H1 (cell line): Measurements from ENCODE around the gene GALNT12. TPM values are rescaled to one million over a fixed set of nuclear protein-coding genes. Genes with fewer than 3 reads are reported as not detected.

Source experiments
- CTCF ChIA-PET: fragments of 300-600 bp; sonication (Branson Sonifier 250); formaldehyde crosslinking; loops from one replicate; lab custom pipeline; 2021; ENCODE audit not compliant: partially characterized antibody; lab: Charles Lee
- POLR2A ChIA-PET: fragments of 300-600 bp; sonication (Branson Sonifier 250); formaldehyde crosslinking; loops from one replicate; lab custom pipeline; 2021; ENCODE audit warnings: inconsistent platforms; ENCODE audit not compliant: partially characterized antibody; lab: Charles Lee
- DNase-seq, 2 experiments: peaks; one replicate each; pipeline versions ENCODE4 v3.0.0 to v3.0.0-alpha.2; 2010 to 2022; ENCODE audit warnings: low spot score in 2 of 2, low read depth in 1 of 2, mixed read lengths in 1 of 2
- FAIRE-seq: peaks from 2 replicates; lab custom pipeline; 2011; peaks lifted over from hg19 to GRCh38; lab: Jason Lieb, UNC
- H2AFZ ChIP-seq: 2 replicates; pipeline ENCODE4 v1.8.1; 2012; ENCODE audit warnings: low read length, inconsistent platforms
- H2AK5ac ChIP-seq: 2 replicates; pipeline ENCODE4 v1.6.1; 2013; ENCODE audit warnings: low read depth, low read length
- H2BK120ac ChIP-seq: replicated peaks from 2 replicates; pipeline ENCODE3; 2013; ENCODE audit warnings: low read depth, low read length, inconsistent platforms
- H2BK12ac ChIP-seq: 2 replicates; pipeline ENCODE4 v1.6.1; 2013; ENCODE audit warnings: low read depth, low read length
- H2BK15ac ChIP-seq: 2 replicates; pipeline ENCODE4 v1.6.1; 2013; ENCODE audit warnings: low read length
- H2BK20ac ChIP-seq: 2 replicates; pipeline ENCODE4 v1.6.1; 2013; ENCODE audit warnings: low read length
- H2BK5ac ChIP-seq: 2 replicates; pipeline ENCODE4 v1.6.1; 2013; ENCODE audit warnings: low read depth, low read length
- H3K14ac ChIP-seq: 2 replicates; pipeline ENCODE4 v1.6.1; 2013; ENCODE audit warnings: inconsistent platforms; ENCODE audit not compliant: insufficient read length
- H3K18ac ChIP-seq: 2 replicates; pipeline ENCODE4 v1.6.1; 2013; ENCODE audit warnings: low read length; ENCODE audit errors: extremely low read depth
- H3K23ac ChIP-seq: 2 replicates; pipeline ENCODE4 v1.6.1; 2013; ENCODE audit warnings: inconsistent platforms; ENCODE audit not compliant: insufficient read length
- H3K23me2 ChIP-seq: 2 replicates; pipeline ENCODE4 v1.6.1; 2013; ENCODE audit warnings: low read depth, low read length
- H3K27ac ChIP-seq: 2 replicates; pipeline ENCODE4 v1.6.1; 2011; ENCODE audit warnings: low read depth, low read length, inconsistent platforms
- H3K27me3 ChIP-seq, 4 experiments: replicated peaks in 1 of 4; 1 replicate in 1 of 4; 2 replicates in 3 of 4; pipeline versions ENCODE4 v1.6.1 to v1.8.1; 2011 to 2013; ENCODE audit warnings: low read length in 3 of 4, mild to moderate bottlenecking in 3 of 4, inconsistent platforms in 2 of 4, mixed read lengths in 2 of 4, moderate library complexity in 1 of 4; ENCODE audit not compliant: control insufficient read depth in 3 of 4, insufficient read depth in 3 of 4; ENCODE audit errors: extremely low read depth in 1 of 4
- H3K36me3 ChIP-seq, 4 experiments: 2 replicates each; pipeline versions ENCODE4 v1.6.1 to v1.8.1; 2011 to 2013; ENCODE audit warnings: mild to moderate bottlenecking in 4 of 4, low read length in 3 of 4, moderate library complexity in 2 of 4, control low read depth in 1 of 4, inconsistent platforms in 1 of 4; ENCODE audit not compliant: insufficient read depth in 4 of 4, control insufficient read depth in 2 of 4
- H3K4ac ChIP-seq: replicated peaks from 2 replicates; pipeline ENCODE3; 2013; ENCODE audit warnings: low read length, low read depth, mixed read lengths, inconsistent platforms; ENCODE audit not compliant: insufficient read length
- H3K4me1 ChIP-seq, 4 experiments: replicated peaks in 1 of 4; 1 replicate in 1 of 4; 2 replicates in 3 of 4; pipeline versions ENCODE4 v1.6.1 to v1.8.1; 2011 to 2013; ENCODE audit warnings: low read length in 3 of 4, inconsistent platforms in 2 of 4, mixed read lengths in 1 of 4; ENCODE audit not compliant: insufficient read depth in 4 of 4, control insufficient read depth in 3 of 4
- H3K4me2 ChIP-seq, 2 experiments: 2 replicates each; pipeline versions ENCODE4 v1.6.1 to v1.8.1; 2011 to 2013; ENCODE audit warnings: low read depth in 2 of 2, low read length in 2 of 2, control low read depth in 1 of 2, inconsistent platforms in 1 of 2, mild to moderate bottlenecking in 1 of 2; ENCODE audit not compliant: insufficient read depth in 1 of 2
- H3K4me3 ChIP-seq, 4 experiments: fragments of 200-600, 300-600 bp in 1 of 4; sonication (generic), shearing (Covaris generic), sonication (Bioruptor Twin) in 1 of 4; 2 replicates each; pipeline versions ENCODE4 v1.5.1 to v1.8.1; 2011 to 2016; ENCODE audit warnings: low read length in 4 of 4, low read depth in 3 of 4, control low read depth in 2 of 4, inconsistent platforms in 2 of 4, mild to moderate bottlenecking in 2 of 4, mixed read lengths in 1 of 4, moderate library complexity in 1 of 4; ENCODE audit not compliant: insufficient read depth in 2 of 4; ENCODE audit errors: extremely low read depth in 1 of 4
- H3K56ac ChIP-seq: replicated peaks from 2 replicates; pipeline ENCODE3; 2013; ENCODE audit warnings: low read depth, mild to moderate bottlenecking, mixed read lengths, low read length, inconsistent platforms; ENCODE audit not compliant: insufficient read length
- H3K79me1 ChIP-seq: 2 replicates; pipeline ENCODE4 v1.6.1; 2013; ENCODE audit warnings: low read depth, low read length, control low read depth
- H3K79me2 ChIP-seq, 2 experiments: 2 replicates each; pipeline versions ENCODE4 v1.6.1 to v1.8.1; 2012 to 2013; ENCODE audit warnings: low read length in 2 of 2, mild to moderate bottlenecking in 2 of 2, inconsistent platforms in 1 of 2; ENCODE audit not compliant: insufficient read depth in 2 of 2, control insufficient read depth in 1 of 2
- H3K9ac ChIP-seq, 4 experiments: replicated peaks in 1 of 4; 1 replicate in 1 of 4; 2 replicates in 3 of 4; pipeline versions ENCODE4 v1.6.1 to v1.8.1; 2011 to 2013; ENCODE audit warnings: low read depth in 3 of 4, low read length in 3 of 4, control low read depth in 2 of 4, mild to moderate bottlenecking in 2 of 4, moderate library complexity in 2 of 4, inconsistent platforms in 1 of 4; ENCODE audit errors: extremely low read depth in 1 of 4
- H3K9me3 ChIP-seq, 2 experiments: 2 replicates each; pipeline versions ENCODE4 v1.6.1 to v1.8.1; 2012 to 2013; ENCODE audit warnings: mild to moderate bottlenecking in 2 of 2, moderate library complexity in 2 of 2, control low read depth in 1 of 2, inconsistent platforms in 1 of 2, low read depth in 1 of 2, low read length in 1 of 2, mixed read lengths in 1 of 2; ENCODE audit not compliant: insufficient read depth in 2 of 2
- H4K20me1 ChIP-seq, 2 experiments: replicated peaks in 1 of 2; 2 replicates each; pipeline versions ENCODE3 to v1.8.1; 2011 to 2013; ENCODE audit warnings: inconsistent platforms in 2 of 2, low read length in 2 of 2, mild to moderate bottlenecking in 1 of 2; ENCODE audit not compliant: insufficient read depth in 2 of 2, control insufficient read depth in 1 of 2
- H4K5ac ChIP-seq: 2 replicates; pipeline ENCODE4 v1.6.1; 2013; ENCODE audit warnings: low read length, low read depth, mixed read lengths, inconsistent platforms; ENCODE audit not compliant: insufficient read length
- H4K8ac ChIP-seq: 2 replicates; pipeline ENCODE4 v1.8.0; 2013; ENCODE audit warnings: mild to moderate bottlenecking, moderate library complexity, low read length, inconsistent platforms; ENCODE audit not compliant: insufficient read depth; ENCODE audit errors: extremely low read depth
- H4K91ac ChIP-seq: replicated peaks from 2 replicates; pipeline ENCODE3; 2013; ENCODE audit warnings: low read length, mixed read lengths, inconsistent platforms; ENCODE audit not compliant: insufficient read length
- BACH1 ChIP-seq: IDR thresholded peaks from 2 replicates; pipeline ENCODE4 v1.6.1; 2012; ENCODE audit warnings: low read length, improper control_type of control experiment
- EP300 ChIP-seq, 2 experiments: IDR thresholded peaks; 1 replicate in 1 of 2; 2 replicates in 1 of 2; pipeline ENCODE4 v1.6.1; 2011 to 2012; ENCODE audit warnings: low read depth in 2 of 2, low read length in 2 of 2, mild to moderate bottlenecking in 2 of 2, borderline replicate concordance in 1 of 2, inconsistent platforms in 1 of 2, moderate library complexity in 1 of 2
- GABPA ChIP-seq: IDR thresholded peaks from 2 replicates; pipeline ENCODE4 v1.6.1; 2011; ENCODE audit warnings: mild to moderate bottlenecking, low read length, moderate library complexity, borderline replicate concordance; ENCODE audit not compliant: insufficient read depth
- HDAC6 ChIP-seq: IDR thresholded peaks from one replicate; pipeline ENCODE4 v1.7.1; 2012; ENCODE audit warnings: low read depth, mild to moderate bottlenecking, inconsistent platforms, low read length, moderate library complexity
- JUN ChIP-seq: IDR thresholded peaks from 2 replicates; pipeline ENCODE4 v1.6.1; 2011; ENCODE audit warnings: low read depth, mild to moderate bottlenecking, improper control_type of control experiment, low read length
- POLR2AphosphoS5 ChIP-seq: IDR thresholded peaks from 2 replicates; pipeline ENCODE4 v1.6.1; 2011; ENCODE audit warnings: low read depth, low read length
- RBBP5 ChIP-seq: IDR thresholded peaks from 2 replicates; pipeline ENCODE4 v1.7.1; 2012; ENCODE audit warnings: low read depth, mild to moderate bottlenecking, inconsistent platforms, low read length, moderate library complexity, borderline replicate concordance
- SIRT6 ChIP-seq: IDR thresholded peaks from one replicate; pipeline ENCODE4 v1.7.1; 2012; ENCODE audit warnings: low read length, inconsistent platforms
- SP1 ChIP-seq: IDR thresholded peaks from 2 replicates; pipeline ENCODE4 v1.6.1; 2011; ENCODE audit warnings: low read depth, low read length
- SUZ12 ChIP-seq: fragments of 200-600 bp; sonication (generic); IDR thresholded peaks from 2 replicates; pipeline ENCODE4 v1.6.1; 2012; ENCODE audit warnings: mild to moderate bottlenecking, inconsistent platforms, low read length, moderate library complexity, mixed read lengths
- TAF1 ChIP-seq: IDR thresholded peaks from 2 replicates; pipeline ENCODE4 v1.6.1; 2011; ENCODE audit warnings: mild to moderate bottlenecking, low read depth, low read length
- TBP ChIP-seq: IDR thresholded peaks from 2 replicates; pipeline ENCODE4 v1.6.1; 2011; ENCODE audit warnings: low read depth, low read length, improper control_type of control experiment
- USF2 ChIP-seq: IDR thresholded peaks from 2 replicates; pipeline ENCODE4 v1.6.1; 2011; ENCODE audit warnings: low read length, improper control_type of control experiment
- ZNF274 ChIP-seq: IDR thresholded peaks from 2 replicates; pipeline ENCODE4 v1.7.0; 2012; ENCODE audit warnings: low read length, borderline replicate concordance; ENCODE audit errors: extremely low read depth
- WGBS, 2 experiments: shearing (Covaris generic) in 1 of 2; methylation state at CpG; one replicate each; pipeline versions ENCODE4 v1.1.6 to v1.1.7; 2013 to 2015; ENCODE audit warnings: low lambda C conversion rate in 2 of 2, mixed read lengths in 2 of 2, inconsistent platforms in 1 of 2, low coverage in 1 of 2, missing lambda C conversion rate in 1 of 2; ENCODE audit not compliant: insufficient replicate concordance in 2 of 2, insufficient coverage in 1 of 2, insufficient read length in 1 of 2; ENCODE audit errors: extremely low coverage in 1 of 2, missing lambda C conversion rate in 1 of 2; 5-methylcytosine and 5-hydroxymethylcytosine counted together
- polyA plus RNA-seq, 7 experiments: library from polyadenylated mRNA; depleted of rRNA in 3 of 7; stranded (reverse) in 5 of 7; unstranded in 2 of 7; fragments of >200 nt in 5 of 7; fragments of 200-250 nt in 2 of 7; gene quantifications; 1 replicate in 5 of 7; 2 replicates in 1 of 7; 4 replicates in 1 of 7; pipeline versions ENCODE4 v1.2.1 to v1.2.3, GENCODE V29; 2011 to 2013; ENCODE audit warnings: missing spikeins in 2 of 7, mixed read lengths in 2 of 7
- total RNA-seq: library from RNA; stranded (reverse); fragmentation: NEBNext Ultra II Directional; extraction: Animal tissue kit (Norgen Biotek cat#: 25700); gene quantifications from 2 replicates; pipeline ENCODE4 v1.2.1, GENCODE V29; 2021

GALNT12 gene
- total and polyA plus RNA-seq, 2 of the 8 experiments (the other 6 are each of a cell fraction or from before 2014, with no cell fraction given): 16.2 to 19.6 TPM

- H3K9ac ChIP-seq: no peak overlapping the region
- H4K20me1 ChIP-seq: no peaks in the 10 kb centered on the region
- no peak overlapping the region for H3K4me2 ChIP-seq
- peaks cover 3 to 4% of the 10 kb centered on the region in 2 experiments; a peak in 1 of 4 replicates for H3K9me3 ChIP-seq
- no peaks in the 10 kb centered on the region for H3K79me2 ChIP-seq
- H2BK20ac ChIP-seq: no peak overlapping the region
- no peak overlapping the region for H3K27ac ChIP-seq
- H2AK5ac ChIP-seq: no peak overlapping the region
- H4K91ac ChIP-seq: no peak overlapping the region
- H3K36me3 ChIP-seq: no peaks in the 10 kb centered on the region
- CTCF ChIA-PET: interaction anchor here (0.9 to 3.7 kb wide), 4 partner anchors 81 to 111 kb away, joined by 3 to 12 read pairs (median 4); no protein-coding TSS in a partner anchor
- no peak overlapping the region for H3K56ac ChIP-seq
- H3K27me3 ChIP-seq: no peaks in the 10 kb centered on the region
- H2BK120ac ChIP-seq: no peak overlapping the region
- FAIRE-seq: no peak
- WGBS, 2 experiments: 95% methylated on average over 4 of the region's 4 CpGs; no CpG with 5 or more reads in 1 of the 2 experiments
- no peak overlapping the region for H2AFZ ChIP-seq
- no peak overlapping the region for H3K23ac ChIP-seq
- H3K4me1 ChIP-seq: no peaks in the 10 kb centered on the region
- H3K23me2 ChIP-seq: no peaks in the 10 kb centered on the region; the same call in 1 of the 2 replicates
- no peak overlapping the region for H2BK12ac ChIP-seq
- no peak for DNase-seq
- POLR2A ChIA-PET: no interaction called here
- no peaks in the 10 kb centered on the region for H3K79me1 ChIP-seq
- no peak overlapping the region for H4K5ac ChIP-seq
- H2BK15ac ChIP-seq: no peak overlapping the region
- no peak overlapping the region for H3K4me3 ChIP-seq
- no peak overlapping the region for H3K18ac ChIP-seq
- H2BK5ac ChIP-seq: no peak overlapping the region
- H3K4ac ChIP-seq: no peak overlapping the region
- no peak overlapping the region for H3K14ac ChIP-seq
- H4K8ac ChIP-seq: no peak overlapping the region
- TF ChIP-seq JUN: no peak
- TF ChIP-seq ZNF274: no peak
- TF ChIP-seq POLR2AphosphoS5: no peak
- TF ChIP-seq TBP: no peak
- no peak for TF ChIP-seq HDAC6
- TF ChIP-seq SP1: no peak
- no peak for TF ChIP-seq GABPA
- no peak for TF ChIP-seq TAF1
- no peak for TF ChIP-seq SIRT6
- TF ChIP-seq RBBP5: no peak
- no peak for TF ChIP-seq BACH1
- no peak for TF ChIP-seq SUZ12
- TF ChIP-seq USF2: no peak
- no peak for TF ChIP-seq EP300 (IDR thresholded peaks at IDR 0.05; ENCODE audit: borderline replicate concordance in 1 of 2, low read depth in 2 of 2, low read length in 2 of 2)
These were observed 85.2 kb downstream of the GALNT12 start for GRCh38 chr9:98892690-98893089.
